OCI-LY7 (cell line): ENCODE measurements around the gene RFC1. TPM values are rescaled to one million over a fixed set of nuclear protein-coding genes. Genes with fewer than 3 reads are reported as not detected.
A peak's percentile ranks its signal among the peaks of the same experiment; 100 is the strongest.
"Not testable (repeated sequence)": the region's sequence is repeated elsewhere in the genome, so short reads cannot be mapped to it uniquely, and the experiment has no call there.

Source experiments
- BruUV-seq: library from RNA; stranded (reverse); fragments of 400-500 nt; replicated peaks from 2 replicates; lab custom pipeline; 2021; lab: Mats Ljungman, UMichigan
- CTCF ChIA-PET: fragments of 300-600 bp; sonication (Branson Sonifier 250); formaldehyde crosslinking; loops from one replicate; lab custom pipeline; 2022; ENCODE audit warnings: antibody characterized with exemption; ENCODE audit not compliant: unreplicated experiment; lab: Charles Lee
- POLR2A ChIA-PET: fragments of 300-600 bp; sonication (Branson Sonifier 250); formaldehyde crosslinking; loops from one replicate; lab custom pipeline; 2022; ENCODE audit warnings: antibody characterized with exemption; lab: Charles Lee
- DNase-seq: peaks from one replicate; pipeline ENCODE4 v3.0.0-alpha.2; 2015; ENCODE audit warnings: low spot score
- H2AFZ ChIP-seq: fragments of 200-600 bp; sonication (generic), shearing (Covaris generic); 2 replicates; pipeline ENCODE4 v1.6.1; 2014; ENCODE audit warnings: mild to moderate bottlenecking, antibody characterized with exemption, low read length, moderate library complexity
- H3K27ac ChIP-seq: fragments of 200-600 bp; sonication (generic); 2 replicates; pipeline ENCODE4 v1.5.1; 2014; ENCODE audit warnings: mixed run types, low read depth, mild to moderate bottlenecking, moderate library complexity, low read length, inconsistent platforms; ENCODE audit not compliant: poor library complexity, severe bottlenecking
- H3K36me3 ChIP-seq: fragments of 200-600 bp; sonication (generic); 2 replicates; pipeline ENCODE4 v1.6.1; 2014; ENCODE audit warnings: mild to moderate bottlenecking, antibody characterized with exemption, low read length, moderate library complexity, mixed read lengths; ENCODE audit not compliant: insufficient read depth
- H3K4me1 ChIP-seq: fragments of 200-600 bp; sonication (generic); 2 replicates; pipeline ENCODE4 v1.5.1; 2014; ENCODE audit warnings: mild to moderate bottlenecking, low read length; ENCODE audit not compliant: insufficient read depth, poor library complexity, severe bottlenecking
- H3K4me2 ChIP-seq: fragments of 200-600 bp; sonication (generic); 2 replicates; pipeline ENCODE4 v1.6.1; 2014; ENCODE audit warnings: mild to moderate bottlenecking, low read length
- H3K4me3 ChIP-seq: fragments of 200-600 bp; sonication (generic); 2 replicates; pipeline ENCODE4 v1.5.1; 2014; ENCODE audit warnings: mild to moderate bottlenecking, low read depth, low read length; ENCODE audit not compliant: poor library complexity, severe bottlenecking
- H3K79me2 ChIP-seq: fragments of 200-600 bp; sonication (generic); 2 replicates; pipeline ENCODE4 v1.6.1; 2016; ENCODE audit warnings: low read depth, mild to moderate bottlenecking, low read length, moderate library complexity, mixed read lengths; ENCODE audit not compliant: insufficient read depth
- H3K9me2 ChIP-seq: fragments of 200-600 bp; sonication (generic); 2 replicates; pipeline ENCODE4 v1.6.1; 2016; ENCODE audit warnings: mild to moderate bottlenecking, low read length, mixed read lengths; ENCODE audit not compliant: insufficient read depth
- H3K9me3 ChIP-seq: fragments of 200-600 bp; sonication (generic); 2 replicates; pipeline ENCODE4 v1.6.1; 2014; ENCODE audit warnings: mild to moderate bottlenecking, mixed run types, low read length, mixed read lengths
- H4K20me1 ChIP-seq: fragments of 200-600 bp; sonication (generic); 2 replicates; pipeline ENCODE4 v1.6.1; 2014; ENCODE audit warnings: mild to moderate bottlenecking, antibody characterized with exemption, low read length, moderate library complexity, mixed read lengths; ENCODE audit not compliant: insufficient read depth
- EZH2phosphoT487 ChIP-seq: fragments of 200-600 bp; sonication (generic); IDR thresholded peaks from 2 replicates; pipeline ENCODE4 v1.6.1; 2018; ENCODE audit warnings: low read depth, borderline replicate concordance, mild to moderate bottlenecking, mixed run types, antibody characterized with exemption, low read length, moderate library complexity, mixed read lengths
- intact Hi-C: fragments of 100-400 bp; cut with micrococcal nuclease; formaldehyde crosslinking; loops from one replicate; pipeline ENCODE4 v1.10.0; 2022; ENCODE audit not compliant: unreplicated experiment
- total RNA-seq, 2 experiments: library from RNA; depleted of rRNA in 1 of 2; stranded (reverse); fragments of >200 nt in 1 of 2; shearing (Covaris generic) in 1 of 2; gene quantifications; 2 replicates each; pipeline ENCODE4 v1.2.3, GENCODE V29; 2014 to 2022
- TF ChIP-seq, protein P1 (sequence below): fragments of 200-600 bp; sonication (generic); conservative IDR thresholded peaks from 2 replicates; pipeline ENCODE4 v1.5.1; 2014; ENCODE audit warnings: mild to moderate bottlenecking, antibody characterized with exemption, low read length, moderate library complexity, mixed read lengths

RFC1 gene
- total RNA-seq, 2 experiments from 2014 or later: 72.7 to 129 TPM

DNA sequence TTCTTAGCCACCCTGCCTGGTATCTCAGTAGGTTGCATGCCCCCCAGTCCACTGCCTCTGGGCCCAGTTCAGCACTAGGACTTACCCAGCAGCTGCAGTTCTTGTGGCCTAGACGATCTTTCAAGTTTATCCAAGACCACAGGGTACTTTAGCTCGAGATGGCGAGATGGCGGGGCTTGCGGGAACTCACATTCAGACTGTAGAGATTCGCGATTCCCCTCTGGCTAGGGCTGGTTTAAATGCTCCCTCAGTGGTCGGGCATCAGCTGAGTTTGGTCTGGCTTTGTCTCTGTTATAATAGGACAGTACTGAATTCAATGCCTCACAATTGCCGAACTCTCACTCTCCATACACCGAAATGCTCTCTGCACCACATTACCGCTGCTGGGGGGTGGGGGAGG is 18.4 kb upstream of the RFC1 start:
- BruUV-seq: no TSS peak
- no peaks in the 10 kb centered on the region for H3K36me3 ChIP-seq
- intact Hi-C loops: no loop called here
- DNase-seq: no peak
- TF ChIP-seq, protein P1, sequence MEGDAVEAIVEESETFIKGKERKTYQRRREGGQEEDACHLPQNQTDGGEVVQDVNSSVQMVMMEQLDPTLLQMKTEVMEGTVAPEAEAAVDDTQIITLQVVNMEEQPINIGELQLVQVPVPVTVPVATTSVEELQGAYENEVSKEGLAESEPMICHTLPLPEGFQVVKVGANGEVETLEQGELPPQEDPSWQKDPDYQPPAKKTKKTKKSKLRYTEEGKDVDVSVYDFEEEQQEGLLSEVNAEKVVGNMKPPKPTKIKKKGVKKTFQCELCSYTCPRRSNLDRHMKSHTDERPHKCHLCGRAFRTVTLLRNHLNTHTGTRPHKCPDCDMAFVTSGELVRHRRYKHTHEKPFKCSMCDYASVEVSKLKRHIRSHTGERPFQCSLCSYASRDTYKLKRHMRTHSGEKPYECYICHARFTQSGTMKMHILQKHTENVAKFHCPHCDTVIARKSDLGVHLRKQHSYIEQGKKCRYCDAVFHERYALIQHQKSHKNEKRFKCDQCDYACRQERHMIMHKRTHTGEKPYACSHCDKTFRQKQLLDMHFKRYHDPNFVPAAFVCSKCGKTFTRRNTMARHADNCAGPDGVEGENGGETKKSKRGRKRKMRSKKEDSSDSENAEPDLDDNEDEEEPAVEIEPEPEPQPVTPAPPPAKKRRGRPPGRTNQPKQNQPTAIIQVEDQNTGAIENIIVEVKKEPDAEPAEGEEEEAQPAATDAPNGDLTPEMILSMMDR: no peak
- no peak for TF ChIP-seq EZH2phosphoT487
- H3K4me1 ChIP-seq: no peaks in the 10 kb centered on the region
- no peak overlapping the region for H3K4me2 ChIP-seq
- H3K9me3 ChIP-seq: 0 out of 2 replicates have a peak, but pooled peaks cover 7% of the 10 kb centered on the region
- no peaks in the 10 kb centered on the region for H3K79me2 ChIP-seq
- H3K27ac ChIP-seq: no peak overlapping the region
- H3K9me2 ChIP-seq: no peaks in the 10 kb centered on the region
- ChIA-PET CTCF (interaction anchor here (0.6 kb wide), 1 partner anchor 624 kb away, joined by 3 read pairs; no protein-coding TSS in a partner anchor), POLR2A (interaction anchor here (0.6 to 1.3 kb wide), 4 partner anchors 24 to 889 kb away, joined by 3 to 7 read pairs (median 3); no protein-coding TSS in a partner anchor)
- no peak overlapping the region for H3K4me3 ChIP-seq
- H2AFZ ChIP-seq: no peak overlapping the region
- H4K20me1 ChIP-seq: no peaks in the 10 kb centered on the region

- Histone ChIP-seq H3K27ac (no peak overlapping the region), H3K9me3 (peaks cover 7% of the 10 kb centered on the region; the same call in 1 of the 2 replicates), H3K36me3 (no peaks in the 10 kb centered on the region), H3K9me2 (no peaks in the 10 kb centered on the region), H3K4me2 (no peak overlapping the region), H3K79me2 (no peaks in the 10 kb centered on the region), H2AFZ (no peak overlapping the region), H4K20me1 (no peaks in the 10 kb centered on the region), H3K4me3 (no peak overlapping the region), H3K4me1 (no peaks in the 10 kb centered on the region)
- ChIA-PET POLR2A (interaction anchor here (1.3 kb wide), 1 partner anchor 25 kb away, joined by 3 read pairs; no protein-coding TSS in a partner anchor), CTCF (no interaction called here)
- TF ChIP-seq EZH2phosphoT487: no peak
- TF ChIP-seq, protein P1: no peak
- BruUV-seq: no TSS peak
- no peak for DNase-seq
- intact Hi-C loops: no loop called here
Observed at GRCh38 chr4:39383690-39384089, 17.5 kb upstream of the RFC1 start.

DNA sequence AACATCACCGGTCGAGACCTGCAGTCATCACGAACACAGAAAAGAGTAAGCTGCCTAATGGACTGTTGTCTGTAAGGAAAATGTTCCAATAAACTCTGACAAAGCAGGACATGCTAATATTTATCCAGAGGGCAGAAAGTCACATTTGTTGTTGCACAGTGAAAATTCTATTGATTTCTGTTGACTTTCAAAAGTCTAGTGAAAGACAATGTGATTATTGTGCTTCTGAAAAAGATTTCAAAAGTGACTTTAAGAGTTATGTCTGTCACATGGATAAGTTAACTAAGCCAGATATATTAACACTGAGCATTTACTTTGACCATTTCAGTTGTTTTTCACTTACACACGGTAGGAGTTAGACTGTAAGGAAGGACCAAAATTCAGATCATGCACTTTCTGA is 9.3 kb upstream of the RFC1 start:
- H3K79me2 ChIP-seq: no peaks in the 10 kb centered on the region
- peaks cover 19% of the 10 kb centered on the region; the same call in 1 of the 2 replicates for H3K9me3 ChIP-seq
- H4K20me1 ChIP-seq: no peaks in the 10 kb centered on the region
- no peak overlapping the region for H3K4me3 ChIP-seq
- H3K36me3 ChIP-seq: no peaks in the 10 kb centered on the region
- H3K4me2 ChIP-seq: no peak overlapping the region
- no peak overlapping the region for H2AFZ ChIP-seq
- no peaks in the 10 kb centered on the region for H3K4me1 ChIP-seq
- no peak overlapping the region for H3K27ac ChIP-seq
- BruUV-seq: no TSS peak
- ChIA-PET POLR2A (no interaction called here), CTCF (no interaction called here)
- no peaks in the 10 kb centered on the region for H3K9me2 ChIP-seq
- no peak for DNase-seq
- intact Hi-C loops: no loop called here
- no peak for TF ChIP-seq EZH2phosphoT487
- TF ChIP-seq, protein P1: no peak

GRCh38 chr4:39371209-39371608 is 5.0 kb upstream of the RFC1 start:
- H3K4me3 ChIP-seq, H4K20me1 ChIP-seq, H3K79me2 ChIP-seq, CTCF ChIA-PET, H3K4me2 ChIP-seq, BruUV-seq, H2AFZ ChIP-seq, H3K4me1 ChIP-seq, H3K36me3 ChIP-seq, H3K9me2 ChIP-seq, intact Hi-C loops, POLR2A ChIA-PET, H3K27ac ChIP-seq: not testable (repeated sequence)
- H3K9me3 ChIP-seq: peaks cover 14% of the 10 kb centered on the region; the same call in 1 of the 2 replicates
- DNase-seq: peak; percentile 37
